Measurements from ENCODE around the gene CALHM3. TPM values are rescaled to one million over a fixed set of nuclear protein-coding genes. Genes with fewer than 3 reads are reported as not detected.

Gene CALHM3
- total RNA-seq, 1 experiment from 2014 or later = 13.1 TPM

GRCh38 chr10:103493916-103494877 lies 15.2 kb upstream of the CALHM3 start:
- peak overlapping the region; percentile 82 for H3K4me2 ChIP-seq
- ChIA-PET POLR2A (ENCODE audit: unreplicated experiment) (no interaction called here), CTCF (no interaction called here)
- H3K27me3 ChIP-seq (ENCODE audit: insufficient read depth, low read depth) = no peaks in the 10 kb centered on the region; the same call in 1 of the 2 replicates
- no peaks in the 10 kb centered on the region for H3K36me3 ChIP-seq (ENCODE audit: low read depth)
- H2AFZ ChIP-seq = peak overlapping the region; percentile 77
- intact Hi-C loops (cut with micrococcal nuclease; ENCODE audit: unreplicated experiment) = loop anchor here (5.0 to 10.0 kb wide), 2 partner anchors 51 to 98 kb away; no protein-coding TSS in a partner anchor
- peaks cover 5% of the 10 kb centered on the region; the same call in 1 of the 2 replicates for H3K4me1 ChIP-seq (replicated peaks; ENCODE audit: insufficient read depth)
- H3K79me2 ChIP-seq (ENCODE audit: low read depth) = no peaks in the 10 kb centered on the region
- BruUV-seq (replicated peaks) = no TSS peak
- H3K27ac ChIP-seq = no peak overlapping the region
- TF ChIP-seq EZH2 (IDR thresholded peaks at IDR 0.05; ENCODE audit: low read depth) (no peak), CTCF (conservative IDR thresholded peaks at IDR 0.05) (no peak)
- peak overlapping the region; percentile 61 for H3K4me3 ChIP-seq
- H3K9me2 ChIP-seq (ENCODE audit: insufficient read depth) = no peaks in the 10 kb centered on the region
- DNase-seq = peak in 1 of 2 experiments; percentile 16
- H4K20me1 ChIP-seq (ENCODE audit: insufficient read depth) = no peaks in the 10 kb centered on the region
- no peaks in the 10 kb centered on the region for H3K9me3 ChIP-seq (ENCODE audit: insufficient read depth, low read depth)
- no peaks in the 10 kb centered on the region; the same call in 1 of the 2 replicates for H3F3A ChIP-seq (ENCODE audit: insufficient read depth, low read depth)

DNA sequence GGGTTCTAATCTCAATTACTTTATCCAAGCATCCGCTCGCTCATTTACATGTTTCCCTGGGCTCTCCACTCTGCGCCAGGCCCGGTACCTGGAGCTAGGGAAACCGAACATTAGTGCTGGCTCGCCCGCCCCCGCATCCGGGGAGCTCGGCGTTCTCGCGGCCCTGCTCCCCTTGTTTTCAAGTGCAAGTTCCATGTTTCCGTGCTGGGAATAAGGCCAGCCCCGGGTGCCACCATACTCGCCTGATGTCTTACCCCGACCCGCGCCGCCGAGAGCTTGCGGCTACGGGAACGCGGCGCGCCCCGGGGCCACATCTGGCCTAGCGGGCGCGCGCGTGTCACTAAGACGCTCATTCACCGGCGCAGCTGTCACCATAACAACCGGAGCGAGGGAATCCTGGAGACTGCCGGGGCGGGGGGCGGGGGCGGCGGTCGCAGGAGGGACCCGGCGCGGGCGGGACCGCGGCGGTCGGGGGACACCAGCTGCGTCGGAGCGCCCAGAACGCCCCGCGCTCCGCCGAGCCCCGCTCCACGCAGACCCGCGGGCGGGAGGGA lies 14.4 kb upstream of the CALHM3 start, which contains the start of gene NEURL1:
NEURL1 (plus strand) TSS at position 344 of the 554 bp plus-strand sequence. CDS start 683 bp downstream, outside the sequence.
- no peaks in the 10 kb centered on the region for H3K36me3 ChIP-seq (ENCODE audit: low read depth)
- intact Hi-C loops (cut with micrococcal nuclease; ENCODE audit: unreplicated experiment) = loop anchor here (5.0 to 10.0 kb wide), 2 partner anchors 51 to 99 kb away; no protein-coding TSS in a partner anchor
- H3K9me2 ChIP-seq (ENCODE audit: insufficient read depth) = no peaks in the 10 kb centered on the region
- H3K9me3 ChIP-seq (ENCODE audit: insufficient read depth, low read depth) = no peaks in the 10 kb centered on the region
- H3F3A ChIP-seq (ENCODE audit: insufficient read depth, low read depth) = no peaks in the 10 kb centered on the region; the same call in 1 of the 2 replicates
- BruUV-seq (replicated peaks) = no TSS peak
- TF ChIP-seq EZH2 (IDR thresholded peaks at IDR 0.05; ENCODE audit: low read depth) (no peak), CTCF (conservative IDR thresholded peaks at IDR 0.05) (no peak)
- peak within 1 kb of the TSS; percentile 82 for H3K4me2 ChIP-seq
- H3K79me2 ChIP-seq (ENCODE audit: low read depth) = no peaks in the 10 kb centered on the region
- POLR2A ChIA-PET (ENCODE audit: unreplicated experiment) = no interaction called here
- CTCF ChIA-PET = no interaction called here
- peak within 1 kb of the TSS; percentile 77 for H2AFZ ChIP-seq
- no peaks in the 10 kb centered on the region; the same call in 1 of the 2 replicates for H3K27me3 ChIP-seq (ENCODE audit: insufficient read depth, low read depth)
- H3K27ac ChIP-seq = no peak within 1 kb of the TSS
- H3K4me3 ChIP-seq = peak within 1 kb of the TSS; percentile 61
- peaks cover 5% of the 10 kb centered on the region; the same call in 1 of the 2 replicates for H3K4me1 ChIP-seq (replicated peaks; ENCODE audit: insufficient read depth)
- no peak for DNase-seq
- H4K20me1 ChIP-seq (ENCODE audit: insufficient read depth) = no peaks in the 10 kb centered on the region

GRCh38 chr10:103492655-103493261 lies 13.7 kb upstream of the CALHM3 start:
- Histone ChIP-seq H3K27me3 (ENCODE audit: insufficient read depth, low read depth) (no peaks in the 10 kb centered on the region; the same call in 1 of the 2 replicates), H3K9me2 (ENCODE audit: insufficient read depth) (no peaks in the 10 kb centered on the region), H2AFZ (no peak overlapping the region), H3K4me1 (replicated peaks; ENCODE audit: insufficient read depth) (peaks cover 5% of the 10 kb centered on the region; the same call in 1 of the 2 replicates), H3F3A (ENCODE audit: insufficient read depth, low read depth) (no peaks in the 10 kb centered on the region; the same call in 1 of the 2 replicates), H3K36me3 (ENCODE audit: low read depth) (no peaks in the 10 kb centered on the region), H3K4me2 (peak overlapping the region; percentile 82), H3K9me3 (ENCODE audit: insufficient read depth, low read depth) (no peaks in the 10 kb centered on the region), H4K20me1 (ENCODE audit: insufficient read depth) (no peaks in the 10 kb centered on the region), H3K79me2 (ENCODE audit: low read depth) (no peaks in the 10 kb centered on the region), H3K27ac (no peak overlapping the region), H3K4me3 (peak overlapping the region; percentile 61; the same call in 1 of the 2 replicates)
- POLR2A ChIA-PET (ENCODE audit: unreplicated experiment) = no interaction called here
- intact Hi-C loops (cut with micrococcal nuclease; ENCODE audit: unreplicated experiment) = loop anchor here (5.0 to 10.0 kb wide), 2 partner anchors 52 to 100 kb away; no protein-coding TSS in a partner anchor
- CTCF ChIA-PET = interaction anchor here (0.5 kb wide), 1 partner anchor 761 kb away, joined by 4 read pairs; no protein-coding TSS in a partner anchor
- DNase-seq = no peak
- TF ChIP-seq EZH2 (IDR thresholded peaks at IDR 0.05; ENCODE audit: low read depth) (no peak), CTCF (conservative IDR thresholded peaks at IDR 0.05) (no peak)
- no TSS peak for BruUV-seq (replicated peaks)

All from PC-9 (cell line).